SK-N-SH (cell line): ENCODE measurements around the gene SRGAP1. TPM values are rescaled to one million over a fixed set of nuclear protein-coding genes. Genes with fewer than 3 reads are reported as not detected.

Source experiments
- CTCF ChIA-PET: fragments of 300-600, 350-600 bp; formaldehyde crosslinking; extraction: SDS; loops from one replicate; lab custom pipeline; 2021; lab: Yijun Ruan, JAX
- POLR2A ChIA-PET: fragments of 350-600 bp; sonication (Branson Sonifier 250); formaldehyde crosslinking; extraction: SDS; loops from one replicate; lab custom pipeline; 2020; ENCODE audit warnings: antibody characterized with exemption, inconsistent platforms; lab: Yijun Ruan, JAX
- DNase-seq: peaks from one replicate; pipeline ENCODE4 v3.0.0; 2012
- H2AFZ ChIP-seq: fragments of 200-600 bp; sonication (generic); 2 replicates; pipeline ENCODE4 v1.8.1; 2016; ENCODE audit warnings: antibody characterized with exemption, mild to moderate bottlenecking, low read depth
- H3F3A ChIP-seq: fragments of 200-600 bp; sonication (generic); replicated peaks from 2 replicates; pipeline ENCODE3; 2016; ENCODE audit warnings: antibody characterized with exemption, mild to moderate bottlenecking; ENCODE audit not compliant: insufficient read depth
- H3K27ac ChIP-seq, 2 experiments: fragments of 200-500 bp in 1 of 2; fragments of 200-600 bp in 1 of 2; sonication (Bioruptor generic) in 1 of 2; sonication (generic), shearing (Covaris generic) in 1 of 2; 2 replicates each; pipeline versions ENCODE4 v1.5.1 to v1.6.1; 2014 to 2016; ENCODE audit warnings: low read depth in 2 of 2, inconsistent platforms in 1 of 2, low read length in 1 of 2, mild to moderate bottlenecking in 1 of 2, mixed read lengths in 1 of 2
- H3K27me3 ChIP-seq: fragments of 200-600 bp; sonication (generic), shearing (Covaris generic); 2 replicates; pipeline ENCODE4 v1.6.1; 2016; ENCODE audit warnings: mixed run types; ENCODE audit not compliant: insufficient read depth
- H3K36me3 ChIP-seq, 2 experiments: fragments of 200-500 bp in 1 of 2; fragments of 200-600 bp in 1 of 2; sonication (Bioruptor generic) in 1 of 2; sonication (generic) in 1 of 2; replicated peaks in 1 of 2; 2 replicates each; pipeline versions ENCODE3 to v1.5.1; 2014 to 2016; ENCODE audit warnings: low read length in 1 of 2, mild to moderate bottlenecking in 1 of 2; ENCODE audit not compliant: insufficient read depth in 2 of 2, control insufficient read depth in 1 of 2
- H3K4me1 ChIP-seq, 2 experiments: fragments of 200-500 bp in 1 of 2; fragments of 200-600 bp in 1 of 2; sonication (Bioruptor generic) in 1 of 2; sonication (generic), shearing (Covaris generic) in 1 of 2; 2 replicates each; pipeline versions ENCODE4 v1.5.1 to v1.6.1; 2014 to 2016; ENCODE audit warnings: low read depth in 1 of 2, low read length in 1 of 2, mixed run types in 1 of 2; ENCODE audit not compliant: insufficient read depth in 2 of 2, control insufficient read depth in 1 of 2
- H3K4me2 ChIP-seq: fragments of 200-600 bp; sonication (generic), shearing (Covaris generic); 2 replicates; pipeline ENCODE4 v1.6.1; 2017; ENCODE audit warnings: mixed run types
- H3K4me3 ChIP-seq, 2 experiments: fragments of 200-500 bp in 1 of 2; fragments of 200-600 bp in 1 of 2; sonication (Bioruptor generic) in 1 of 2; sonication (generic), shearing (Covaris generic) in 1 of 2; 2 replicates each; pipeline versions ENCODE4 v1.5.1 to v1.8.1; 2014 to 2016; ENCODE audit warnings: low read depth in 2 of 2, inconsistent platforms in 1 of 2, low read length in 1 of 2, mild to moderate bottlenecking in 1 of 2, mixed read lengths in 1 of 2, moderate library complexity in 1 of 2
- H3K79me2 ChIP-seq: fragments of 200-600 bp; sonication (generic); 2 replicates; pipeline ENCODE4 v1.8.1; 2017; ENCODE audit warnings: mild to moderate bottlenecking; ENCODE audit not compliant: insufficient read depth
- H3K9ac ChIP-seq: fragments of 200-600 bp; sonication (generic); 2 replicates; pipeline ENCODE4 v1.6.1; 2017; ENCODE audit warnings: mixed run types
- H3K9me2 ChIP-seq: fragments of 200-600 bp; sonication (generic); 2 replicates; pipeline ENCODE4 v1.6.1; 2017; ENCODE audit warnings: mixed run types
- H3K9me3 ChIP-seq: fragments of 200-600 bp; sonication (generic); 2 replicates; pipeline ENCODE4 v1.6.1; 2017; ENCODE audit warnings: mixed run types, mild to moderate bottlenecking, moderate library complexity
- H4K20me1 ChIP-seq: fragments of 200-600 bp; sonication (generic); 2 replicates; pipeline ENCODE4 v1.6.1; 2017; ENCODE audit warnings: mild to moderate bottlenecking, mixed run types; ENCODE audit not compliant: insufficient read depth
- CTCF ChIP-seq: fragments of 200-600 bp; sonication (generic); IDR thresholded peaks from 2 replicates; pipeline ENCODE4 v1.6.1; 2017; ENCODE audit warnings: antibody characterized with exemption, mild to moderate bottlenecking, moderate library complexity
- FOXJ3 ChIP-seq: sonication (generic); formaldehyde crosslinking; IDR thresholded peaks from 2 replicates; pipeline ENCODE4 v1.5.1; 2020; ENCODE audit warnings: mild to moderate bottlenecking, missing genetic modification reagents
- JUND ChIP-seq: IDR thresholded peaks from 2 replicates; pipeline ENCODE4 v1.4.0; 2012
- NRF1 ChIP-seq: IDR thresholded peaks from 2 replicates; pipeline ENCODE4 v1.6.1; 2012; ENCODE audit warnings: low read depth, mild to moderate bottlenecking, low read length
- PBX3 ChIP-seq: IDR thresholded peaks from 2 replicates; pipeline ENCODE4; 2012
- REST ChIP-seq: IDR thresholded peaks from 2 replicates; pipeline ENCODE4 v1.6.1; 2012; ENCODE audit warnings: mild to moderate bottlenecking, low read depth, low read length, moderate library complexity
- USF2 ChIP-seq: fragments of 150-350 bp; IDR thresholded peaks from 2 replicates; pipeline ENCODE4 v1.6.1; 2017; ENCODE audit warnings: antibody characterized with exemption, low read length, low read depth, borderline replicate concordance
- WGBS: methylation state at CpG from one replicate; pipeline ENCODE4 v1.1.6; 2017; ENCODE audit warnings: low lambda C conversion rate; 5-methylcytosine and 5-hydroxymethylcytosine counted together
- polyA plus RNA-seq, 3 experiments: library from polyadenylated mRNA; depleted of rRNA; stranded (reverse); fragments of >200 nt; gene quantifications; 2 replicates each; pipeline ENCODE4 v1.2.3, GENCODE V29; 2012

SRGAP1 gene
- polyA plus RNA-seq, 1 of the 3 experiments (the other 2 are of a cell fraction), result 2.6 TPM

GRCh38 chr12:64097366-64098105 lies 253.0 kb downstream of the SRGAP1 start:
- Histone ChIP-seq H2AFZ (no peak overlapping the region), H3K9me2 (no peaks in the 10 kb centered on the region), H4K20me1 (no peaks in the 10 kb centered on the region), H3K79me2 (no peaks in the 10 kb centered on the region), H3K36me3 (peaks cover 5 to 26% of the 10 kb centered on the region in 2 experiments), H3K27me3 (no peaks in the 10 kb centered on the region), H3K4me2 (no peak overlapping the region), H3K4me1 (peaks cover 13 to 33% of the 10 kb centered on the region in 2 experiments; a peak in 3 of 4 replicates), H3F3A (peaks cover 6% of the 10 kb centered on the region), H3K4me3 (no peak overlapping the region), H3K9ac (no peak overlapping the region), H3K27ac (peak overlapping the region in 1 of 2 experiments; percentile 53; a peak in 1 of 4 replicates), H3K9me3 (no peaks in the 10 kb centered on the region)
- POLR2A ChIA-PET, result no interaction called here
- CTCF ChIA-PET, result interaction anchor here (1.0 kb wide), 1 partner anchor 258 kb away, joined by 6 read pairs; no protein-coding TSS in a partner anchor
- TF ChIP-seq CTCF, result no peak
- TF ChIP-seq FOXJ3, result no peak
- TF ChIP-seq USF2, result no peak
- TF ChIP-seq REST, result no peak
- no peak for TF ChIP-seq JUND
- TF ChIP-seq NRF1, result no peak
- TF ChIP-seq PBX3, result no peak
- WGBS, result 64% methylated on average over 4 of the region's 4 CpGs
- no peak for DNase-seq
